Activated CD4-positive, alpha-beta T cell treated with anti-CD3 and anti-CD28 coated beads, Interleukin-2, amount 50 U/mL, for 4 hours (primary cell): ENCODE data around the gene EXOC4.

Experiments
- DNase-seq, 2 experiments: peaks; one replicate each; pipeline ENCODE4 v3.0.0-alpha.2; 2020

The EXOC4 gene

GRCh38 chr7:134114992-134115391 lies 862.1 kb downstream of the EXOC4 start:
- DNase-seq, result no peak
